Astrocyte of the hippocampus (primary cell): ENCODE data around the gene CXCL16.

Source experiments
- DNase-seq: peaks from one replicate; pipeline ENCODE4 v3.0.0; 2011; ENCODE audit warnings: low read depth, low spot score

Gene CXCL16

DNA sequence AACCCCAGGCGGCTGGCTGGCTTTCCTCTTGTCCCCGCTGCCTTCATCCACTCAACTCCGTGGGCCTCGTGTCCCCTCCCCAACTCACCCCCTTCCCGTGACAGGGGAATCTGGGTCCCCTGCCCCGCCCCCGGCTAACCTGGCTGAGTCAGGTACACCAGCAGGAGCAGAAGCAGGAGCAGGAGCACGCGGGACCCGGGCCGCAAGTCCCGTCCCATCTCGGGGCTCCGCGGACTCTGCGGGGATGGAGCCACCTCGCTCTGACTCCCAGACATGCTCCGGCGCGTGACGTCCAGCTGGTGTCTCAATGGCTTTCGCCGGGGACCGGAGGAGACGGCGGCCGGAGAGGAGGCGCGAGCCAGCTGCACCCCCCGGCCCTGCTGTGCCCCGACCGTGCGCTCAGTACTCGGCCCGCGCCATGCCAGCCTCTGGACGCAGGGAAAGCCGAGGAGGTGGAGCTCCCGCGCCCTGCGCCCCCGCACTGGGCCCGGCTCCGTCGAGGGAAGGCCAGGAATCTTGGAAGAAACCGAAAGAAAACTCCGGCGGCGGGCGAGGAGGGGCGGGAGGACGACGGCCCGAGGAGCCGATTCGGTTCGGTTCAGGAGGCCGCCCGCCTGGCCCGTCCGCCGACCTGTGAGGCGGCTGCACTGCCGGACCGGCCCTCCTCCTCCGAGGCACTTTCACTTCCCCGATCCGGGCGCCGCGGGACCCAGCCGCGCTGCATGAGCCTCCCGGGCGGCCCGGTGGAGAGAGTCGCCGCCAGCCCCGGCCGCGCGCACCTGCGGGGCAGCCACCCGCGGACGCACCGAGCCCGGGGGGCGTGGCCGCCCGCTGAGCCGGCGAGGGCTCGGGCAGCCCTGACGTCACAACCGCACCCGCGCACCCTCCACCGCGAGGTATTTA lies at the start of gene CXCL16, which contains the start of gene ZMYND15:
Gene CXCL16, minus strand, starts transcription at position 807 of the 903 bp plus-strand sequence. Its CDS starts 589 bp downstream, at position 218.
Gene ZMYND15, plus strand, starts transcription at position 712 of the 903 bp plus-strand sequence. CDS start 716 bp downstream, outside the sequence.
- DNase-seq = peak; percentile 65

GRCh38 chr17:4788807-4789700 lies 49.3 kb upstream of the CXCL16 start, which contains the start of gene GLTPD2:
Gene GLTPD2 (plus strand): TSS chr17:4788964. CDS start chr17:4789012, 48 bp downstream.
- peak; percentile 32 for DNase-seq

GRCh38 chr17:4788159-4788806 lies 48.6 kb upstream of the CXCL16 start:
- no peak for DNase-seq

DNA sequence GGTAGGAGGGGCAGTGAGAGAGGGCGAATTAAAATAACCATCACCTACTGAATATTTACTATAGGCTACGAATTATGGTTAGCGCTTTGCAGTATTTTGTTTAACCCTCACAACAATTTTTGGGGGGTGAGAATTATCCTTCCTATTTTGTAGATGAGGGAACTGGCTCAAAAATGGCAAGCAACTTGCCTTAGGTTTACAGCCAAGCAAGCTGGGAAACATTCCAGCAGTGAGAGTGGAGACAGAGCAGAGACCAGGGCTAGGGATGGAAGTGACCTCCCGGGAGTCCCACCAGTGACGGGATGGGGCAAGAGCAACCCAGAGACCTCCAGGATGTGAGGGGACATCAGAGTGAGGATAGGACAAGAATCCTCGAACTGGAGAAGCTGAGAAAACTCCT lies 46.8 kb upstream of the CXCL16 start:
- peak; percentile 28 for DNase-seq

DNA sequence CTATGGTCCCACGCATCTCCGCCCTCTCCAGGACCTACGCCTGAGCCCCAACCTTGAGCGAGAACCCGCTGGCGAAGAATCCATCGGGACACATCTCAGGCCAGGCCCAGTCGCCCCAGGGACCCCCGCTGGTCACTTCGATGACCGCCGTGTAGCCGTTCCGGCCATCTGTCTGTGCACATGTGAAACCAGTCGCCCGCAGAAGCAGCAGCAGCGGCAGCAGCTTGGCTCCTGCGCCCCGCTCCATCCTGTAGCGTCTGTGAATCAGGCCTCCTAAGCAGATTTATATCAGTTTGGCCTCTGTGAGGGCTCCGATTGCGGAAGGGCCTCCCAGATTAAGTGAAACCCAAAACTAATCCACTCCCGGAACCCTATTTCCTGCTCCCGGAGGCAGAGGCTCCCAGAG lies 46.4 kb upstream of the CXCL16 start, which contains the start of gene VMO1:
Gene VMO1, minus strand, starts transcription at position 259 of the 406 bp plus-strand sequence. Its CDS starts 12 bp downstream, at position 247.
- DNase-seq = peak; percentile 27

- DNase-seq = peak; percentile 22
Measured at GRCh38 chr17:4785311-4786105, 45.8 kb upstream of the CXCL16 start.

- no peak for DNase-seq
Measured at GRCh38 chr17:4782652-4783051, 42.9 kb upstream of the CXCL16 start.

- no peak for DNase-seq
Measured at GRCh38 chr17:4780325-4780955, 40.7 kb upstream of the CXCL16 start.

GRCh38 chr17:4777969-4778760 lies 38.4 kb upstream of the CXCL16 start:
- no peak for DNase-seq

DNA sequence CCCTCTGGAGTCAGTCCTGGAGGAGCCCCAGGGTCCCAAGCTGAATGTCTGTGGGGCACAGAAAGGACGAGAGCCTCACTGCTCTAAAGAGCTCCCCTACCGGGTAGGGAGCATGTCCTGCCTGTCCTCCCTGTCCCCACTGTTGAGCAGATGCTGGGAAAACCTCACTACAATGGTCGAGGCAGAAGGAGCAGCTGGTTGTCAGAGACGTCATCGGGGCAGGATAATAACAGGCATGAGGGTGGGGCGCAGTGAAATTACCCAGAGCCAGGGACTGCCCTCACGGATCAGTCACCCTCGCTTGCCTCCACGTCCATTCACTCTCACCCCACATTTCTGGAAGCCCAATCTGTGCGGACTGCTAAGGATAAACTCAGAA lies 32.5 kb upstream of the CXCL16 start:
- DNase-seq = no peak

DNA sequence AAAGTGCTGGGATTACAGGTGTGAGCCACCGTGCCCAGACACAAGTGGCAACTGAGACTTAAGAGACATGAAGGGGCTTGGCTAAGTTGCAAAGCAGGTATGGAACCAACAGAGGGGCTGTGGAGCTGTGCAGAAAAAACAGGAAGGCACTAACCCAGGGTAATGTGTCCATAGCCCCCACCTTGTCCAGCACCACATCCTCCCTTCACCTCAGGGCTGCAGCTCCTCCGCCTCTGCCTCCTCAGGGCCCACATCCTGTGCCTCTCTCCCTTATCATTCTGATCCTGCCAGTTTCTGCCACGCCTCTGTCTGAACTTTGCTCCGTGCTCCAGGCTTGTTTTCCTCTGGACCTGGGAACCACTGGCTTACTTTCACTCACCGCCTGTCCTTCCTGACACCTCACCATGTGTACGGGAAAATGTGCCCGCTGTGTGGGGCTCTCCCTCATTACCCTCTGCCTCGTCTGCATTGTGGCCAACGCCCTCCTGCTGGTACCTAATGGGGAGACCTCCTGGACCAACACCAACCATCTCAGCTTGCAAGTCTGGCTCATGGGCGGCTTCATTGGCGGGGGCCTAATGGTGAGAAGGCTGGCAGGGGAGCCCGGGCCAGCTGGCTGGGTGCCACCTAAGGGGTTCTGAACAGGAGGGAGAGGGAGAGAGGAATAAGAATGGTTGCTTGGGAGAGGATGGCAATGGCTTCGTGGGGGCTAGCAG lies 31.9 kb upstream of the CXCL16 start, which contains the start of gene TM4SF5:
Gene TM4SF5, plus strand, starts transcription at position 368 of the 716 bp plus-strand sequence. Its CDS starts 37 bp downstream, at position 405.
- peak; percentile 8 for DNase-seq

DNA sequence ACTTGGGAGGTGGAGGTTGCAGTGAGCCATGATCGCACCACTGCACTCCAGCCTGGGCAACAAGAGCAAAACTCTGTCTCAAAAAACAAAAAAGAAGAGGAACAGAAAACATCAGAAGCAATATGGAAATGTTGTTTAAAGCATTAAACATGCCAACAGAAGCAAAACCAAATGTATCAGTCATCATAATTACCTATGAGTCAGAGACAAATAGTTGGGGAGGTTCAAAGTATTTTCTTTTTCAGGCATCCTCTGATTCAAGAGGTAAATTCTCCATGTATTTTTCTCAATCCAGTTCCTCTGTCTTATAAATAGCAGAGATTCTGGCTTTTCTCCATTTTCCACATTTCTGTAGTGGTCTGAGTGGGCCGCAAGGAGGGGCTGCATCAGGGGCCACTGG lies 29.9 kb upstream of the CXCL16 start:
- DNase-seq = peak; percentile 26

DNA sequence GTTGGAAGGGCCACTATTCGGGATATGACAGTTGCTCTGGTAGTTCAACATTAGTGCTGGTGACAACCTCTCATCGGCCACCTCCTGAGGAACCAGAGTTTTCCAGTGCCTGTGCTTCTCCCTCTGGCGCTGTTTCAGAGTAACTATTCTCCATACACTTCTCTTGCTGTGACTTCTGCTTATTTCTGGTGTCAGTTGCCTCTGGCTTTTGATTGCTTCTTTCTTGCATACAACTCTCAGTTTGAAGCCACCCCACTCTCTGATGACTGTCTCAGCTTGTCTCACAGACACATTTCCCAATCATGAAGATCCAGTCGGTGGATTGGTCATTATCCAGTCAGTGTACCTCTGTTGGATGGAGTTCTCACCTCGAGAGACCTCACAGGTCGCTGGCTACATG lies 28.6 kb upstream of the CXCL16 start:
- DNase-seq = no peak

DNA sequence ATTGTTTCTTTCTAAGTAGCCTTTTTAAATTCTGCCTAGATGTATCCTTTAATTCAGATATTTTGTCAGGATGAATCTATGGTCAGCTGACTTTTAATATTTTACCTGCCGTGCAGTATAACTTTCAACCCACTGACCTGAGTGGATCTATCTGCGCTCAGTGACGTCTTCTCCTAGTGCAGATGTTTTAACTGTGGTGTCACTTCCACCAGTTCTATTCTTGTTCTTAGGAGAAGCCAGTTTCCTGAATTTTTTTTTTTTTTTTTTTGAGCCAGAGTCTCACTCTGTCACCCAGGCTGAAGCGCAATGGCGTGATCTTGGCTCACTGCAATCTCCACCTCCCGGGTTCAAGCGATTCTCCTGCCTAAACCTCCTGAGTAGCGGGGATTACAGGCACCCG lies 27.0 kb upstream of the CXCL16 start:
- DNase-seq = no peak

DNA sequence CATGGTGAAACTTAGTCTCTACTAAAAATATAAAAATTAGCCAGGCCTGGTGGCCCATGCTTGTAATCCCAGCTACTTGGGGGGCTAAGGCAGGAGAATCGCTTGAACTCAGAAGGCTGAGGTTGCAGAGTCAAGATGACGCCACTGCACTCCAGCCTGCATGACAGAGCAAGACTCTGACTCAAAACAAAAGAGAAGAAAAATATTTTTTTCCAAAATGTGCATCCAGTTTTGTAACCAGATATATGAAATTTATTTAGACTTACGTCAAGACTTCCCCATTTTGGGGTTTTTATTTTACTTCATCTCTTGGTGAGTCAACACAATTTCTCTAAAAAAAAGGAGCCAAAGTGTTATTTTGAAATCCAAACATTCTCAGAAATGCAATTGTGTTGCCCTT lies 26.5 kb upstream of the CXCL16 start:
- DNase-seq = no peak

DNA sequence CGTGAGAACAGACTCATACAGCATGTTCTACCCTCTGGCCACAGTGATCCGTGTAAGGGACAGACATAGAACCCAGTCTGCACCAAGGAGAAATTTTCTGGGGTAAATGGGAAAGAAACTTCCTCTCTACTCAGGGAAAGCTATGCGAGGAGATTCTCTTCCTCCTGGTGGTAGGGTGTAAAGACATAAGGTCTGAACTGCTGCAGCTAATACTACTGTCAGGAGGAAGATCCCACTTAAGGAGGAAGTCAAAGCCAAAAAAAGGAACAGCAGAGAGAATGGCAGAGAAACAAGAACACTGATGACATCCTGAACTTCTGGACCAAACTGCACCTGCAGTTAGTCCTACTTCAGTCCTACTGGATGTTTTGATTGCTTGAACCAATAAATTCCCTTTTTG lies 24.9 kb upstream of the CXCL16 start:
- no peak for DNase-seq

GRCh38 chr17:4759776-4760236 lies 20.1 kb upstream of the CXCL16 start:
- no peak for DNase-seq

- DNase-seq = no peak
Measured at GRCh38 chr17:4753392-4753791, 13.7 kb upstream of the CXCL16 start.
